ENCODE results near the gene ILKAP. TPM values are rescaled to one million over a fixed set of nuclear protein-coding genes. Genes with fewer than 3 reads are reported as not detected.

Gene ILKAP
- total RNA-seq, 1 experiment from 2014 or later = 41.5 TPM

DNA sequence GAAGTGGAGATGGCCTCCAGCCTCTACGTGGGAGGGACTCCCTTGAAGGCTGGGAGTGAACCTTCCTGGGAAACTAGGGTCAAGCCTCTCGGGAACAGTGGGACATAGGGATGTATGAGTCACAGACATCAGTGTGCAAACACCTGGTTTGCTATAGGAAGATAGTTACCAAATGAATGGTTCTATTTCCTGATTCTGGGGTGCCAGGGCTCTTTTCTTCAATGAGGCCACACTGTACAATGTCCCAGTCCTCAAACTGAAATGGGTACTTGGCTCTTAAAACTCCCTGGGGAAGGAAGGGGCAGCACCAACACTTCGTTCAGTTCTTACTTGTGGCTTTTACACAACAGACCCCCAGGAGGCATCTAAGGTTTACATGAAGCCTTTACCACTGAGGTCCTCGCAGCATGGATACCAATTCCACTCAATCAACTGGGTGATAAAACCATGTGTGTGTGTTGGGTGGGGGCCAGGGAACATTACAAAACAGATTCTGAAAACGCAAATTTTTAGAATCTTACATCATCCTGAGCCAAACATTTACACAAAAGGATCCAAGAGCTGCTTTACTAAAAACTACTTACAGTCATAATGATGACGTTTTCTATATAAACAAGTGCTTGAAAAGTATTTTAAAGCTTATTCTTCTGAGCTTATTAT is 34.3 kb downstream of the ILKAP start:
- no peak for DNase-seq
- Histone ChIP-seq H3K9ac (ENCODE audit: extremely low read depth, insufficient read length, low read length) (no peak overlapping the region), H4K5ac (ENCODE audit: insufficient read length, low read depth, low read length) (no peak overlapping the region), H4K20me1 (ENCODE audit: control insufficient read depth, insufficient read depth, insufficient read length) (no peaks in the 10 kb centered on the region), H3T11ph (ENCODE audit: low read length) (no peak overlapping the region), H3K18ac (ENCODE audit: insufficient read length, low read depth, low read length) (no peak overlapping the region), H3K4me1 (ENCODE audit: insufficient read depth, low read length) (no peaks in the 10 kb centered on the region), H2BK12ac (ENCODE audit: insufficient read length, low read depth, low read length) (no peak overlapping the region), H3K23ac (ENCODE audit: insufficient read length, low read depth, low read length) (no peak overlapping the region), H2AK5ac (ENCODE audit: insufficient read length, low read length) (no peak overlapping the region), H2BK20ac (ENCODE audit: low read depth, low read length, poor library complexity, severe bottlenecking) (no peak overlapping the region), H4K91ac (ENCODE audit: insufficient read length, low read depth, low read length) (no peak overlapping the region), H3K23me2 (ENCODE audit: insufficient read length, low read depth, low read length, poor library complexity, severe bottlenecking) (no peaks in the 10 kb centered on the region), H3K56ac (ENCODE audit: insufficient read length, low read depth, low read length) (no peak overlapping the region), H3K4me2 (ENCODE audit: insufficient read depth, insufficient read length, low read length) (no peak overlapping the region), H3K4ac (ENCODE audit: low read depth, low read length) (no peak overlapping the region), H3K9me3 (ENCODE audit: control insufficient read depth, low read depth, low read length) (no peaks in the 10 kb centered on the region), H3K79me2 (ENCODE audit: insufficient read depth, low read length) (no peaks in the 10 kb centered on the region), H2BK120ac (ENCODE audit: low read depth, low read length, poor library complexity, severe bottlenecking) (no peak overlapping the region), H4K8ac (replicated peaks; ENCODE audit: insufficient read length, low read depth, low read length) (no peak overlapping the region), H2BK15ac (ENCODE audit: low read depth, low read length) (no peak overlapping the region), H2AFZ (ENCODE audit: low read length) (no peak overlapping the region), H3K27ac (ENCODE audit: insufficient read length, low read depth, low read length) (no peak overlapping the region), H3K27me3 (ENCODE audit: insufficient read depth, low read length) (peaks cover 2% of the 10 kb centered on the region; the same call in 1 of the 2 replicates), H2BK5ac (ENCODE audit: insufficient read length, low read length) (no peak overlapping the region), H3K79me1 (ENCODE audit: insufficient read depth, low read depth, low read length, poor library complexity, severe bottlenecking) (no peaks in the 10 kb centered on the region), H3K14ac (ENCODE audit: insufficient read depth, low read length) (no peak overlapping the region)
- H3K9me3 Mint-ChIP-seq = peaks cover 0 to 4% of the 10 kb centered on the region in 2 experiments; a peak in 1 of 5 replicates
- TF ChIP-seq, protein P1, sequence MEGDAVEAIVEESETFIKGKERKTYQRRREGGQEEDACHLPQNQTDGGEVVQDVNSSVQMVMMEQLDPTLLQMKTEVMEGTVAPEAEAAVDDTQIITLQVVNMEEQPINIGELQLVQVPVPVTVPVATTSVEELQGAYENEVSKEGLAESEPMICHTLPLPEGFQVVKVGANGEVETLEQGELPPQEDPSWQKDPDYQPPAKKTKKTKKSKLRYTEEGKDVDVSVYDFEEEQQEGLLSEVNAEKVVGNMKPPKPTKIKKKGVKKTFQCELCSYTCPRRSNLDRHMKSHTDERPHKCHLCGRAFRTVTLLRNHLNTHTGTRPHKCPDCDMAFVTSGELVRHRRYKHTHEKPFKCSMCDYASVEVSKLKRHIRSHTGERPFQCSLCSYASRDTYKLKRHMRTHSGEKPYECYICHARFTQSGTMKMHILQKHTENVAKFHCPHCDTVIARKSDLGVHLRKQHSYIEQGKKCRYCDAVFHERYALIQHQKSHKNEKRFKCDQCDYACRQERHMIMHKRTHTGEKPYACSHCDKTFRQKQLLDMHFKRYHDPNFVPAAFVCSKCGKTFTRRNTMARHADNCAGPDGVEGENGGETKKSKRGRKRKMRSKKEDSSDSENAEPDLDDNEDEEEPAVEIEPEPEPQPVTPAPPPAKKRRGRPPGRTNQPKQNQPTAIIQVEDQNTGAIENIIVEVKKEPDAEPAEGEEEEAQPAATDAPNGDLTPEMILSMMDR (conservative IDR thresholded peaks at IDR 0.05) = no peak
- H3K27me3 Mint-ChIP-seq (ENCODE audit: low read depth) = peaks cover 18% of the 10 kb centered on the region
- no peak overlapping the region for H3K4me3 Mint-ChIP-seq
- H3K4me1 Mint-ChIP-seq = no peaks in the 10 kb centered on the region
- H3K36me3 Mint-ChIP-seq (ENCODE audit: insufficient read depth in 1 of 3, low read depth in 3 of 3) = peaks cover 16 to 46% (median 35%) of the 10 kb centered on the region in 3 experiments
- no peak overlapping the region; a peak in 1 of 7 replicates for H3K27ac Mint-ChIP-seq
- no CpG with 5 or more reads among the region's 6 CpGs for WGBS (ENCODE audit: extremely low coverage, insufficient read length, low lambda C conversion rate)

Measured in H9 (cell line).